Stimulated activated naive CD8-positive, alpha-beta T cell treated with anti-CD3 and anti-CD28 coated beads, Interleukin-15, amount 100 ng/mL, for 72 hours (primary cell): ENCODE results near the gene CEND1.

Experiments
- ATAC-seq: fragments of 150-1000 bp; cut with Tn5 transposase; 2 replicates; pipeline ENCODE4 v1.10.0; 2021; ENCODE audit warnings: mild to moderate bottlenecking, moderate library complexity
- DNase-seq, 2 donors: peaks; one replicate each; pipeline ENCODE4 v3.0.0; 2021 to 2022
- H3K27ac Mint-ChIP-seq, 2 donors: one replicate each; pipeline ENCODE4 v1.8.0; 2022; ENCODE audit warnings: mild to moderate bottlenecking in 2 of 2, mixed read lengths in 2 of 2, moderate library complexity in 2 of 2
- H3K27me3 Mint-ChIP-seq: one replicate; pipeline ENCODE4 v1.8.0; 2022; ENCODE audit warnings: mixed read lengths
- H3K4me1 Mint-ChIP-seq: one replicate; pipeline ENCODE4 v1.8.0; 2022; ENCODE audit warnings: mild to moderate bottlenecking, mixed read lengths
- H3K4me3 Mint-ChIP-seq, 2 donors: one replicate each; pipeline ENCODE4 v1.8.0; 2022; ENCODE audit warnings: mild to moderate bottlenecking in 2 of 2, mixed read lengths in 2 of 2, moderate library complexity in 1 of 2
- H3K9me3 Mint-ChIP-seq, 2 donors: one replicate each; pipeline ENCODE4 v1.8.0; 2022; ENCODE audit warnings: mixed read lengths in 2 of 2

The CEND1 gene

GRCh38 chr11:809287-810039 is 19.6 kb upstream of the CEND1 start, which contains the start of gene RPLP2:
Gene RPLP2 (plus strand): TSS chr11:809967. CDS start chr11:810235, 268 bp downstream.
- Mint-ChIP-seq H3K4me3 (peak within 1 kb of the TSS; percentile 88 to 89), H3K4me1 (peaks cover 71% of the 10 kb centered on the region), H3K27ac (peak within 1 kb of the TSS; percentile 98 to 99), H3K9me3 (no peaks in the 10 kb centered on the region), H3K27me3 (no peaks in the 10 kb centered on the region)
- peak; percentile 87 for ATAC-seq
- DNase-seq = peak; percentile 97 to 98

DNA sequence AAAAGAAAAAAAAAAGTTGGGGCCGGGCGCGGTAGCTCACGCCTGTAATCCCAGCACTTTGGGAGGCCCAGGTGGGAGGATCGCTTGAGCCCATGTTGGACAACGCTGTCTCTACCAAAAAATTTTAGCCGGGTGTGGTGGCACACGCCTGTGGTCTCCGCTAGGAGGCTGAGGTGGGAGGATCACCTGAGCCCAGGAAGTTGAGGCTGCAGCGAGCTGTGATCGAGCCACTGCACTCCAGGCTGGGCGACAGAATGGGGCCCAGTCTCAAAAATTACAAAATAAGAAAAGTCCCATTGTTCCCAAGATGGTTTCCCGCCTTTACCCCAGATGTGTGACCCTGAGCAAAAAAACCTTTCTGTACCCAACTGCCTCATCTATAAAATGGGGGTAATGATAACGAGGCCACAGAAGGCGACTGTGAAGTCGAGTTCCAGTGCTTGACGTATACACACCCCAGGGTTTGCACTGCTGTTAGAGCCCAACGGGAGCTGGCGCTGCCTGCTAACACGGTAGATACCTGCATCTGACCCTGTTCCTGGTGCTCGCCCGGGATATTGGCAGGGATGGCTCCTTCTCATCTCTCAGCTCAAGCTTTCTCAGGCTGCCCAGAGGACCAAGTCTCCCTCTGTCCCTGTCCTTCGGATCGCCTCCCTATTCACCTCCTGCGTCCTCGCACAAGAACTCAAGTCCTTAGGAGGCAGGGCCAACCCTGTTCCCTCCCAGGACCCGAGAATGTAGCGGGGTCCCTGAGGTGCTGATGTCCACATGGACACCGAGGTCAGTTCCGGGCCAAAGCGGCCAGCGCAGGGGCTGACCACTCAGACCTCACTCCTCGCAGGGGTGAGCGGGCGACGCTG is 18.8 kb upstream of the CEND1 start:
- H3K4me3 Mint-ChIP-seq = peak overlapping the region; percentile 88 to 89
- H3K4me1 Mint-ChIP-seq = peaks cover 75% of the 10 kb centered on the region
- H3K27me3 Mint-ChIP-seq = no peaks in the 10 kb centered on the region
- ATAC-seq (no peak), DNase-seq (no peak)
- H3K27ac Mint-ChIP-seq = peak overlapping the region; percentile 98 to 99
- H3K9me3 Mint-ChIP-seq = no peaks in the 10 kb centered on the region

- Mint-ChIP-seq H3K9me3 (no peaks in the 10 kb centered on the region), H3K27me3 (no peaks in the 10 kb centered on the region), H3K27ac (peak overlapping the region; percentile 26 to 76), H3K4me3 (peak overlapping the region; percentile 84), H3K4me1 (peaks cover 61% of the 10 kb centered on the region)
- DNase-seq = no peak
- ATAC-seq = no peak
Observed at GRCh38 chr11:804599-804964, 14.7 kb upstream of the CEND1 start.

- Mint-ChIP-seq H3K9me3 (no peaks in the 10 kb centered on the region), H3K27ac (peak overlapping the region; percentile 26 to 31), H3K4me1 (peaks cover 59% of the 10 kb centered on the region), H3K27me3 (no peaks in the 10 kb centered on the region), H3K4me3 (peak overlapping the region; percentile 84)
- no peak for ATAC-seq
- no peak for DNase-seq
Observed at GRCh38 chr11:803770-804598, 14.1 kb upstream of the CEND1 start.

- H3K4me3 Mint-ChIP-seq = peak overlapping the region; percentile 84
- ATAC-seq (no peak), DNase-seq (no peak)
- H3K9me3 Mint-ChIP-seq = no peaks in the 10 kb centered on the region
- H3K27ac Mint-ChIP-seq = no peak overlapping the region
- peaks cover 53% of the 10 kb centered on the region for H3K4me1 Mint-ChIP-seq
- H3K27me3 Mint-ChIP-seq = no peaks in the 10 kb centered on the region
Observed at GRCh38 chr11:803467-803742, 13.5 kb upstream of the CEND1 start.

DNA sequence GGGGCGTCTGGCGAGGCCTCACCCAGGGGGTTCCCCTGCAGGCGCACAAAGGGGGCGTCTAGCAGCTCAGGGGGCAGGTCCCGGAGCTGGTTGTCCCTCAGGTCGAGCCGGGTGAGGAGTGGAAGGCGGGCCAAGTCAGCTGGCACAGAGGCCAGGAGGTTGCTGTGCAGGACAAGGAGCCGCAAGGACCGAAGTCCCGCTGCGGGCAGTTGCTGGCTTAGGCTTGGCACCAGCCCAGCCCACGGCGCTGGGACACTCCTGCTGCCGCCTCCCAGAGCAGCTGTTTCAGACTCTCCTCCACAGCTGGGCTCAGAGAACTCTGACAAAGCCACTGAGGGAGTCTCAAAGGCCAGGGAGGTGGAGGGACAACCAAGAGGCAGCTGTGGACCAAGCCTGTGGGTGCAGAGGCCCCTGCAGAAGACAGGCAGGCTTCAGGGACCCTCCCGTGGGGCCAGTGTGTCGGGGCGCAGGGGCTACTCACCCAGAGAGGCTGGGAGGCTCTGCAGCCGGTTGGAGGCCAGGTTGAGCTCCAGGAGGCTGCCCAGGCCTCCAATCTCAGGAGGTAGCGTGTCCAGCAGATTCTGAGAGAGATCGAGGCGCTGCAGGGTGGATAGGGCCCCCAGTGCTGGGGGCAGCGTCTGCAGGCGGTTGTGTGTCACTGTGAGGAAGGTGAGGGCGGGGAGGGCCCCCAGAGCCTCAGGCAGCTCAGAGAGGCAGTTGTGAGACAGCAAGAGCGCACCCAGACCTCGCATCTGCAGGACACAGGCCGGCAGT is 13.0 kb upstream of the CEND1 start:
- Mint-ChIP-seq H3K4me3 (peak overlapping the region; percentile 26 to 39), H3K4me1 (peaks cover 48% of the 10 kb centered on the region), H3K27ac (no peak overlapping the region), H3K27me3 (no peaks in the 10 kb centered on the region), H3K9me3 (no peaks in the 10 kb centered on the region)
- ATAC-seq (no peak), DNase-seq (no peak)

DNA sequence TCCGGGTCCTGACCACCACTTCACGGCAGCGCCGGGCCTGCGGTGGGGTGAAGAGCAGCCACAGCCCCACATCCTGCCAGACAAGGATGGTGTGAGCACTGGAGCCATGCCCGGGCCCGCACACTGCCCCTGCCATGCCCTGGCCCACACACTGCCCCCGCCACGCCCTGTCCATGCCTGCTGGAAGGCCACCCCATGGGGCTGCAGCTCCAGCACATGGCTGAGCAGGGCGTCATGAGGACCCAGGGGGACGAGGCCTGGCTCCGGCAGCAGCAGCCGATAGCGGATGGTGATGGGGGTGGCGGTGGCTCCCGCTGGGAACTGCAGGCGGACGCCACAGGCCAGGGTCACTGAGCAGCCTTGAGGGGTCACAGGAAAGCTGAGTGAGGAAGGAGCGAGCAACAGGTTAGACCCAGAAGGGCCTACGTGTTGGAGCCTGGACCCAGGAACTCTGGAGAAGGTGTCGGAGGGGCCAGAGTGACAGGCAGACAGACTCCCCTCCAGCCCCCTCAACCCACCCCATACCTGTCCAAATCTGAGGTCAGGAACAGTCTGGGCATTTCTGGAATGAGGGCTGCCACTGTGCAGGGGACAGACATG is 12.2 kb upstream of the CEND1 start:
- Mint-ChIP-seq H3K27me3 (no peaks in the 10 kb centered on the region), H3K4me1 (peaks cover 45% of the 10 kb centered on the region), H3K27ac (peak overlapping the region in 1 of 2 donors; percentile 63), H3K4me3 (no peak overlapping the region), H3K9me3 (no peaks in the 10 kb centered on the region)
- no peak for ATAC-seq
- no peak for DNase-seq

GRCh38 chr11:801097-801780 is 11.3 kb upstream of the CEND1 start:
- H3K27me3 Mint-ChIP-seq = no peaks in the 10 kb centered on the region
- peaks cover 45% of the 10 kb centered on the region for H3K4me1 Mint-ChIP-seq
- no peaks in the 10 kb centered on the region for H3K9me3 Mint-ChIP-seq
- DNase-seq (no peak), ATAC-seq (no peak)
- H3K4me3 Mint-ChIP-seq = no peak overlapping the region
- H3K27ac Mint-ChIP-seq = peak overlapping the region in 1 of 2 donors; percentile 51

DNA sequence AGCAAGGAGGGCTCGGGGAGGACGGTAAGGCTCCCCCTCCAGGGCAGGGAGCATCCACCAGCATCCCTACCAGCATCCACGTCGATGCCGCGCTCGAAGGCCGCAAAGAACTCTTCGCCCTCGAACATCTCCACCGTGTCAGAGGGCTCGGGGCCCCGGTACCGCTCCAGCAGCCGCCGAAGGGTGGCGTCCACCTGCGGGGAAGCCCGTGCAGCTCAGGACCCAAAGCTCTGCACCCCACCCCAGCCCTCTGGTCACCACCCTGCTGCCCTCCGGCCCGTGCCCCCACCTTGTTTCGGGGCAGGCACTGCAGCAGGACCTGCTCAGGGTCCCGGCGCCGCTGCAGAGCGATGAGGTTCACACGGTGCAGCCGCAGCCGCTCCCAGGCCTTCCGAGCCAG is 10.6 kb upstream of the CEND1 start:
- Mint-ChIP-seq H3K27me3 (no peaks in the 10 kb centered on the region), H3K27ac (no peak overlapping the region), H3K4me3 (no peak overlapping the region), H3K4me1 (peaks cover 47% of the 10 kb centered on the region), H3K9me3 (no peaks in the 10 kb centered on the region)
- DNase-seq (no peak), ATAC-seq (no peak)

DNA sequence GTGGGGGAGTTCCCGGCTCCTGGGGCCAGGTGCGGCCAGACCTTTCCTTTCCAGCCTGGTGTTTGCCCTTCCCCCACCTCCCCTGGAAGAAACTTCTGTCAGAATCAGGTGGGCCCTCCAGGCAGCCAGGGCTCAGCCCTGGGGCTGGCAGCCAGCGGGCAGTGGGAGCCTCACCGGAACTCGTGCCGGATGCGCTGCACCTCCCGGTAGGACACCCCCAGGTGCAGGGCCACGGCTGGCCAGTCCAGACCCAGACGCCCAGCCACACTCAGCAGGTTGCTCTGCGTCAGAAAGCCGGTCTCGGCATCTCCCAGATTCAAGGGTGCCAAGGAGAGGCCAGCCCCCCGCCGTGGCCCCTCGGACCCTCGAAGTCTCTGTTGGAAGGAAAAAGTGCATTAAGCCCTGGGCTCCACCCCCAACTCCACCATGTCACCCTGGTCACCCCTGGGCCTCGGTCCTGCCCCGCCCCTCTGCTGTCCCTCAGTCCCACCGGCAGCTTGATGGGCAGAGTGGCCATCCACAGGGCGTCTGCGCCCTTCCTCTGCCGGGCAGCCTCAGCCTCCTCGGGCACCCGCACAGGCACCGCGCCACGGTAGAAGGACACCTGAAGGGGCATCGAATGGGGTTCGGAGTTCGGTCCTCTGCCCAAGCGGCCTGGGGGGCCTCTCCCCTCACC is 9.9 kb upstream of the CEND1 start:
- Mint-ChIP-seq H3K4me1 (peaks cover 52% of the 10 kb centered on the region), H3K9me3 (no peaks in the 10 kb centered on the region), H3K27me3 (no peaks in the 10 kb centered on the region), H3K27ac (no peak overlapping the region), H3K4me3 (no peak overlapping the region)
- ATAC-seq (no peak), DNase-seq (no peak)

DNA sequence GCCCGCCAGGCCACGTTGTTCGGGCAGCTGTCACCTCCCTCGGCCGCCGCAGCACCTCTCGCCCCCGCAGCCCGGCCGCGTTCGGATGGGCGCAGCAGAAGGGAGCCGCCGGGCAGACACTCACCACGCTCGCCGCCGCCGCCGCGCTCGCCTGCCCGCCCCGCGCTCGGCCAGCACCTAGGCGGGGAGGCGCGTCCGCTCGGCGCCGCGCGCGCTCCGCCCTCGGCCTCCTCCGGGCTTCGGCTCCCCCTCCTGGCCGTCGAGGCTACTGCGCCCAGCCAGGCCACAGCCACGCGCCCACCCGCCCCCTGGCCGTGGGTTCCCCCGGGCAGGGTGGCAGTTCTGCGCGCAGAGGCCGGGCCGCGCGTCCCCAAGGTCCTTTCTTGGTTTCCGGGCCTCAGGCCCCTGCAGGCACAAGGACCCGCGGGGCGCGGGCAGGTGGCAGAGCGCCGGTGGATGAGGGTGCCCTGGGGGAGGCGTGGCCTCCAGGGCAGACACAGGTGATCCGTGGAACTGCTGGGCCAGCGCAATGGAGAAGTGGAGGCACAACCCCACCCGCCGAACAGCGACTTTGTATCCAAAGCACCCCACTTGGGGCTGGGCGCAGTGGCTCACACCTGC is 8.3 kb upstream of the CEND1 start, which contains the start of gene SLC25A22:
Gene SLC25A22, minus strand, starts transcription at position 189 of the 621 bp plus-strand sequence. CDS start 3,275 bp downstream, outside the sequence.
- Mint-ChIP-seq H3K27ac (peak within 1 kb of the TSS; percentile 81 to 94), H3K9me3 (no peaks in the 10 kb centered on the region), H3K27me3 (no peaks in the 10 kb centered on the region), H3K4me1 (peaks cover 49% of the 10 kb centered on the region), H3K4me3 (peak within 1 kb of the TSS; percentile 92 to 96)
- peak; percentile 63 for ATAC-seq
- DNase-seq = peak; percentile 87 to 91

- peak; percentile 66 for ATAC-seq
Observed at GRCh38 chr11:797296-798092, 7.6 kb upstream of the CEND1 start.

More at GRCh38 chr11:797296-798092, 7.6 kb upstream of the CEND1 start:
- Mint-ChIP-seq H3K27me3 (no peaks in the 10 kb centered on the region), H3K27ac (peak overlapping the region; percentile 81 to 94), H3K4me3 (peak overlapping the region; percentile 92 to 96), H3K9me3 (no peaks in the 10 kb centered on the region), H3K4me1 (peaks cover 44% of the 10 kb centered on the region)
- DNase-seq = peak; percentile 82 to 83
